K562 (cell line): ENCODE data around the gene NLRP9.

Experiments
- CREM ChIP-seq: IDR thresholded peaks from 2 replicates; pipeline ENCODE4 v1.6.1; 2014; ENCODE audit warnings: antibody characterized with exemption, low read depth
- CTCF ChIP-seq, 3 experiments: IDR thresholded peaks in 2 of 3; conservative IDR thresholded peaks in 1 of 3; 2 replicates each; pipeline ENCODE4 v1.5.1; 2011 to 2012; ENCODE audit warnings: low read length in 3 of 3, mild to moderate bottlenecking in 3 of 3, control low read depth in 2 of 3, improper control_type of control experiment in 1 of 3, inconsistent platforms in 1 of 3, low read depth in 1 of 3, mixed read lengths in 1 of 3, moderate library complexity in 1 of 3; ENCODE audit not compliant: insufficient read depth in 2 of 3
- HDAC6 ChIP-seq: IDR thresholded peaks from 2 replicates; pipeline ENCODE4 v1.6.1; 2012; ENCODE audit warnings: low read depth, mild to moderate bottlenecking, control low read depth, inconsistent platforms, low read length, moderate library complexity
- KLF1 ChIP-seq: fragments of 450-650 bp; IDR thresholded peaks from 2 replicates; pipeline ENCODE4 v1.6.1; 2016; ENCODE audit warnings: missing genetic modification characterization, missing compliant biosample characterization
- MEF2A ChIP-seq: IDR thresholded peaks from 2 replicates; pipeline ENCODE4 v1.6.1; 2011; ENCODE audit warnings: low read depth, mild to moderate bottlenecking, low read length, moderate library complexity; ENCODE audit not compliant: control insufficient read depth
- NKRF ChIP-seq: fragments of 450-650 bp; IDR thresholded peaks from 2 replicates; pipeline ENCODE4 v1.6.1; 2016; ENCODE audit warnings: borderline replicate concordance
- PTBP1 ChIP-seq: fragments of 200-400 bp; formaldehyde crosslinking; IDR thresholded peaks from 2 replicates; pipeline ENCODE4 v1.6.1; 2017; ENCODE audit warnings: low read depth, low read length
- TBP ChIP-seq: optimal IDR thresholded peaks from 2 replicates; pipeline ENCODE3; 2011; ENCODE audit warnings: low read depth, low read length, improper control_type of control experiment
- WHSC1 ChIP-seq: IDR thresholded peaks from one replicate; pipeline ENCODE4 v1.6.1; 2012; ENCODE audit warnings: low read length, control low read depth, inconsistent platforms
- ZNF263 ChIP-seq: sonication (generic); formaldehyde crosslinking; IDR thresholded peaks from 2 replicates; pipeline ENCODE4 v1.8.0; 2022; ENCODE audit warnings: mild to moderate bottlenecking, missing genetic modification reagents, borderline replicate concordance
- ZNF551 ChIP-seq: fragments of 250-450 bp; sonication (Bioruptor Pico); IDR thresholded peaks from 2 replicates; pipeline ENCODE4 v1.5.0; 2021; ENCODE audit warnings: mild to moderate bottlenecking, moderate library complexity
- TF ChIP-seq, protein P1 (sequence below): fragments of 250-450 bp; sonication (Bioruptor Pico); IDR thresholded peaks from 2 replicates; pipeline ENCODE4 v1.4.0; 2020; ENCODE audit warnings: mild to moderate bottlenecking, moderate library complexity

DNA sequence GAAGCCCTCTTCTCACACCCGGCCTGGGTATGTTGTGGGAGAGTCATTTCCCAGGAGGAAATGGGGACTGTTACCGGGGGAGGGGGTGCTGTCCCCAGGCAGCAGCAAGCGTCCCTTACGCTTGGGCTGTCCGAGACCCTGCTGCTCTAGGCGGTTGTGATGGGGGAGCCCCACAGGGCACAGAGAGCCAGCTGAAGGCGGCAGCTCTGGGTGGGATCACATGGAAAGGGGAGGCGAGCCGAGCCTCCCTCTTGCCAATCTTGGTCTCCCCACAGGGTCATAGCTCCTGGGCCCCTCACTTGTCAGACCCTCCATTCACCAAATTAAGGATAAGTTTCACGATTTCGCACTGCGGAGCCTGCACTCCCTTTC, 41.1 kb downstream of the NLRP9 start:
- TF ChIP-seq CREM: no peak
- no peak for TF ChIP-seq TBP
- TF ChIP-seq, protein P1, sequence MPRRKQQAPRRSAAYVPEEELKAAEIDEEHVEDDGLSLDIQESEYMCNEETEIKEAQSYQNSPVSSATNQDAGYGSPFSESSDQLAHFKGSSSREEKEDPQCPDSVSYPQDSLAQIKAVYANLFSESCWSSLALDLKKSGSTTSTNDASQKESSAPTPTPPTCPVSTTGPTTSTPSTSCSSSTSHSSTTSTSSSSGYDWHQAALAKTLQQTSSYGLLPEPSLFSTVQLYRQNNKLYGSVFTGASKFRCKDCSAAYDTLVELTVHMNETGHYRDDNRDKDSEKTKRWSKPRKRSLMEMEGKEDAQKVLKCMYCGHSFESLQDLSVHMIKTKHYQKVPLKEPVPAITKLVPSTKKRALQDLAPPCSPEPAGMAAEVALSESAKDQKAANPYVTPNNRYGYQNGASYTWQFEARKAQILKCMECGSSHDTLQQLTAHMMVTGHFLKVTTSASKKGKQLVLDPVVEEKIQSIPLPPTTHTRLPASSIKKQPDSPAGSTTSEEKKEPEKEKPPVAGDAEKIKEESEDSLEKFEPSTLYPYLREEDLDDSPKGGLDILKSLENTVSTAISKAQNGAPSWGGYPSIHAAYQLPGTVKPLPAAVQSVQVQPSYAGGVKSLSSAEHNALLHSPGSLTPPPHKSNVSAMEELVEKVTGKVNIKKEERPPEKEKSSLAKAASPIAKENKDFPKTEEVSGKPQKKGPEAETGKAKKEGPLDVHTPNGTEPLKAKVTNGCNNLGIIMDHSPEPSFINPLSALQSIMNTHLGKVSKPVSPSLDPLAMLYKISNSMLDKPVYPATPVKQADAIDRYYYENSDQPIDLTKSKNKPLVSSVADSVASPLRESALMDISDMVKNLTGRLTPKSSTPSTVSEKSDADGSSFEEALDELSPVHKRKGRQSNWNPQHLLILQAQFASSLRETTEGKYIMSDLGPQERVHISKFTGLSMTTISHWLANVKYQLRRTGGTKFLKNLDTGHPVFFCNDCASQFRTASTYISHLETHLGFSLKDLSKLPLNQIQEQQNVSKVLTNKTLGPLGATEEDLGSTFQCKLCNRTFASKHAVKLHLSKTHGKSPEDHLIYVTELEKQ (CRISPR knock-in tag): no peak
- TF ChIP-seq WHSC1: no peak
- no peak for TF ChIP-seq ZNF551 (CRISPR knock-in tag)
- TF ChIP-seq CTCF (IDR thresholded peaks at IDR 0.05 in 2 of 3, conservative IDR thresholded peaks at IDR 0.05 in 1 of 3; ENCODE audit: insufficient read depth in 2 of 3, low read depth in 1 of 3, low read length in 3 of 3): no peak
- TF ChIP-seq NKRF: no peak
- no peak for TF ChIP-seq MEF2A
- no peak for TF ChIP-seq KLF1 (tag)
- TF ChIP-seq HDAC6: no peak
- no peak for TF ChIP-seq ZNF263 (CRISPR knock-in tag)
- no peak for TF ChIP-seq PTBP1
